HepG2 (cell line): ENCODE measurements around the gene LRIG1. TPM values are rescaled to one million over a fixed set of nuclear protein-coding genes. Genes with fewer than 3 reads are reported as not detected.
A peak's percentile ranks its signal among the peaks of the same experiment; 100 is the strongest.

Experiments
- CBX1 ChIP-seq: IDR thresholded peaks from one replicate; pipeline ENCODE4 v1.6.1; 2016; ENCODE audit warnings: antibody characterized with exemption, low read depth
- EP300 ChIP-seq, 3 experiments: sonication (generic) in 1 of 3; formaldehyde crosslinking in 1 of 3; IDR thresholded peaks; 2 replicates each; pipeline versions ENCODE4 v1.5.1 to v1.6.1; 2011 to 2020; ENCODE audit warnings: low read depth in 2 of 3, low read length in 2 of 3, borderline replicate concordance in 1 of 3, improper control_type of control experiment in 1 of 3, mild to moderate bottlenecking in 1 of 3, missing genetic modification reagents in 1 of 3, moderate library complexity in 1 of 3
- FOXP1 ChIP-seq, 2 experiments: fragments of 450-650 bp in 1 of 2; IDR thresholded peaks; 2 replicates each; pipeline ENCODE4 v1.6.1; 2017 to 2018; ENCODE audit warnings: antibody characterized with exemption in 1 of 2
- GRHL1 ChIP-seq: sonication (generic); formaldehyde crosslinking; conservative IDR thresholded peaks from 2 replicates; pipeline ENCODE4 v1.8.0; 2022; ENCODE audit warnings: missing genetic modification reagents
- HNRNPK ChIP-seq: fragments of 200-400 bp; formaldehyde crosslinking; IDR thresholded peaks from 2 replicates; pipeline ENCODE4 v1.6.1; 2018; ENCODE audit warnings: low read length, low read depth, moderate library complexity, mild to moderate bottlenecking; ENCODE audit not compliant: poor library complexity, severe bottlenecking
- KAT8 ChIP-seq: IDR thresholded peaks from 2 replicates; pipeline ENCODE4 v1.6.1; 2016; ENCODE audit warnings: missing genetic modification reagents, missing compliant biosample characterization
- MAFF ChIP-seq: IDR thresholded peaks from 2 replicates; pipeline ENCODE4 v1.6.1; 2011; ENCODE audit warnings: low read depth, low read length, improper control_type of control experiment
- NFKB2 ChIP-seq: sonication (generic); formaldehyde crosslinking; IDR thresholded peaks from 2 replicates; pipeline ENCODE4 v1.4.0; 2020; ENCODE audit warnings: missing genetic modification reagents, borderline replicate concordance
- NFRKB ChIP-seq: fragments of 450-650 bp; IDR thresholded peaks from 2 replicates; pipeline ENCODE4 v1.6.1; 2017
- SALL1 ChIP-seq: sonication (generic); formaldehyde crosslinking; IDR thresholded peaks from 2 replicates; pipeline ENCODE4 v1.8.0; 2022; ENCODE audit warnings: mild to moderate bottlenecking, missing genetic modification reagents
- TAF15 ChIP-seq: fragments of 200-400 bp; formaldehyde crosslinking; IDR thresholded peaks from one replicate; pipeline ENCODE4 v1.6.1; 2018; ENCODE audit warnings: mild to moderate bottlenecking, low read depth, low read length; ENCODE audit not compliant: poor library complexity, severe bottlenecking
- TCF12 ChIP-seq, 2 experiments: fragments of 450-650 bp in 1 of 2; sonication (generic) in 1 of 2; formaldehyde crosslinking in 1 of 2; IDR thresholded peaks; 2 replicates each; pipeline versions ENCODE4 v1.6.1 to v1.8.0; 2017 to 2022; ENCODE audit warnings: antibody characterized with exemption in 1 of 2, mild to moderate bottlenecking in 1 of 2, missing genetic modification reagents in 1 of 2, moderate library complexity in 1 of 2
- TP53 ChIP-seq: sonication (generic); formaldehyde crosslinking; conservative IDR thresholded peaks from 2 replicates; pipeline ENCODE4 v1.4.0; 2020; ENCODE audit warnings: missing genetic modification reagents
- ZFP62 ChIP-seq: sonication (generic); formaldehyde crosslinking; IDR thresholded peaks from 2 replicates; pipeline ENCODE4 v1.4.0; 2020; ENCODE audit warnings: missing genetic modification reagents
- ZHX2 ChIP-seq, 2 experiments: sonication (generic) in 1 of 2; formaldehyde crosslinking in 1 of 2; IDR thresholded peaks; 2 replicates each; pipeline versions ENCODE4 v1.6.1 to v1.9.0; 2014 to 2022; ENCODE audit warnings: antibody characterized with exemption in 1 of 2, borderline replicate concordance in 1 of 2, inconsistent platforms in 1 of 2, low read depth in 1 of 2, missing genetic modification reagents in 1 of 2
- ZNF331 ChIP-seq: sonication (generic); formaldehyde crosslinking; IDR thresholded peaks from 2 replicates; pipeline ENCODE4 v1.4.0; 2020; ENCODE audit warnings: missing genetic modification reagents
- ZNF484 ChIP-seq: sonication (generic); formaldehyde crosslinking; IDR thresholded peaks from 2 replicates; pipeline ENCODE4 v1.5.1; 2020; ENCODE audit warnings: mild to moderate bottlenecking, low read depth, missing genetic modification reagents, borderline replicate concordance
- ZNF563 ChIP-seq: sonication (generic); formaldehyde crosslinking; IDR thresholded peaks from 2 replicates; pipeline ENCODE4 v1.8.0; 2022; ENCODE audit warnings: mild to moderate bottlenecking, moderate library complexity, missing genetic modification reagents
- ZNF589 ChIP-seq: sonication (generic); formaldehyde crosslinking; conservative IDR thresholded peaks from 2 replicates; pipeline ENCODE4 v1.8.0; 2022; ENCODE audit warnings: mild to moderate bottlenecking, moderate library complexity, missing genetic modification reagents
- ZNF598 ChIP-seq: sonication (generic); formaldehyde crosslinking; IDR thresholded peaks from 2 replicates; pipeline ENCODE4 v1.5.1; 2020; ENCODE audit warnings: mild to moderate bottlenecking, missing genetic modification reagents, borderline replicate concordance
- ZNF607 ChIP-seq: sonication (generic); formaldehyde crosslinking; IDR thresholded peaks from 2 replicates; pipeline ENCODE4 v1.5.1; 2020; ENCODE audit warnings: missing genetic modification reagents, mild to moderate bottlenecking, borderline replicate concordance
- ZSCAN29 ChIP-seq: sonication (generic); formaldehyde crosslinking; conservative IDR thresholded peaks from 2 replicates; pipeline ENCODE4 v1.4.0; 2020; ENCODE audit warnings: mild to moderate bottlenecking, missing genetic modification reagents
- polyA plus RNA-seq, 8 experiments: library from polyadenylated mRNA; depleted of rRNA in 3 of 8; stranded (reverse) in 7 of 8; unstranded in 1 of 8; fragments of >200 nt; fragmentation: Illumina TruSeq in 4 of 8; extraction: Trizol in 4 of 8; gene quantifications; 2 replicates each; pipeline versions ENCODE4 v1.2.1 to v1.2.3, GENCODE V29; 2011 to 2016; ENCODE audit warnings: low read depth in 4 of 8, missing spikeins in 1 of 8, mixed read lengths in 1 of 8; ENCODE audit not compliant: insufficient read depth in 1 of 8
- total RNA-seq, 5 experiments: library from RNA; depleted of rRNA; stranded (reverse); fragments of >200 nt; fragmentation: Illumina TruSeq; extraction: Trizol; gene quantifications; 2 replicates each; pipeline ENCODE4 v1.2.3, GENCODE V29; 2016; ENCODE audit warnings: low read depth in 1 of 5

LRIG1 gene
- total and polyA plus RNA-seq, 2 of the 13 experiments (the other 11 are each of a cell fraction or from before 2014, with no cell fraction given), result 17.8 to 24.8 TPM

- no peak for TF ChIP-seq MAFF
- TF ChIP-seq GRHL1 (CRISPR knock-in tag), result no peak
- TF ChIP-seq EP300 (IDR thresholded peaks at IDR 0.05; ENCODE audit: low read depth in 2 of 2, low read length in 2 of 2), result peak in 1 of 2 experiments; percentile 90; a peak in 2 of 4 replicates
- peak; percentile 50; the same call in 1 of the 2 replicates for TF ChIP-seq EP300 (CRISPR knock-in tag; IDR thresholded peaks at IDR 0.05; ENCODE audit: borderline replicate concordance)
- no peak for TF ChIP-seq ZFP62 (CRISPR knock-in tag)
- TF ChIP-seq NFKB2 (CRISPR knock-in tag), result no peak
- no peak for TF ChIP-seq ZNF484 (CRISPR knock-in tag)
- TF ChIP-seq FOXP1 (IDR thresholded peaks at IDR 0.05), result no peak
- TF ChIP-seq FOXP1 (CRISPR knock-in tag; IDR thresholded peaks at IDR 0.05), result peak; percentile 80
- peak; percentile 63; the same call in 1 of the 2 replicates for TF ChIP-seq ZNF331 (CRISPR knock-in tag)
- TF ChIP-seq TAF15, result no peak
- TF ChIP-seq ZNF589 (CRISPR knock-in tag), result no peak
- TF ChIP-seq ZNF598, result no peak
- TF ChIP-seq KAT8 (CRISPR knock-in tag), result peak; percentile 38; the same call in 1 of the 2 replicates
- TF ChIP-seq ZNF563, result no peak
- no peak for TF ChIP-seq ZHX2 (IDR thresholded peaks at IDR 0.05; ENCODE audit: low read depth)
- TF ChIP-seq ZHX2 (CRISPR knock-in tag; IDR thresholded peaks at IDR 0.05; ENCODE audit: borderline replicate concordance), result no peak
- no peak for TF ChIP-seq TCF12 (IDR thresholded peaks at IDR 0.05)
- TF ChIP-seq TCF12 (CRISPR knock-in tag; IDR thresholded peaks at IDR 0.05), result peak; percentile 39; the same call in 1 of the 2 replicates
- peak; percentile 99 for TF ChIP-seq ZSCAN29 (CRISPR knock-in tag)
- TF ChIP-seq NFRKB, result no peak
- 0 out of 2 replicates have a peak, but pooled peaks have one; percentile 19 for TF ChIP-seq TP53 (CRISPR knock-in tag)
- no peak for TF ChIP-seq ZNF607
- peak; percentile 66; the same call in 1 of the 2 replicates for TF ChIP-seq SALL1 (CRISPR knock-in tag)
- TF ChIP-seq CBX1, result no peak
- no peak for TF ChIP-seq HNRNPK
These were observed 37.7 kb downstream of the LRIG1 start (continued) for GRCh38 chr3:66463054-66463631.
